SU-DHL-6 (cell line): ENCODE data around the gene CAB39.

Source experiments
- CTCF ChIP-seq: fragments of 200-600 bp; sonication (generic); IDR thresholded peaks from one replicate; pipeline ENCODE4 v1.5.1; 2017; ENCODE audit warnings: antibody characterized with exemption, mild to moderate bottlenecking, low read length, moderate library complexity; ENCODE audit not compliant: insufficient read depth, poor library complexity, severe bottlenecking
- EZH2phosphoT487 ChIP-seq: fragments of 200-600 bp; sonication (generic), shearing (Covaris generic); conservative IDR thresholded peaks from 2 replicates; pipeline ENCODE4 v1.6.1; 2018; ENCODE audit warnings: mild to moderate bottlenecking, antibody characterized with exemption, low read length, moderate library complexity, mixed read lengths

GRCh38 chr2:230678451-230678850 lies 34.2 kb upstream of the CAB39 start:
- TF ChIP-seq CTCF (no peak), EZH2phosphoT487 (no peak)
